Neural cell (in vitro differentiated cells): ENCODE data around the gene GRK7. TPM values are rescaled to one million over a fixed set of nuclear protein-coding genes. Genes with fewer than 3 reads are reported as not detected.

Source experiments
- H2AFZ ChIP-seq: fragments of 200-600, 300-800 bp; sonication (generic), shearing (Covaris generic); 2 replicates; pipeline ENCODE4 v1.6.0; 2014; ENCODE audit warnings: low read depth, mild to moderate bottlenecking, antibody characterized with exemption, low read length, moderate library complexity
- H3F3A ChIP-seq: fragments of 200-600 bp; shearing (Covaris generic); 2 replicates; pipeline ENCODE4 v1.6.1; 2016; ENCODE audit warnings: mild to moderate bottlenecking, moderate library complexity, mixed read lengths, antibody characterized with exemption, low read length; ENCODE audit not compliant: insufficient read depth, poor library complexity, severe bottlenecking
- H3K27ac ChIP-seq: fragments of 200-600, 300-800 bp; sonication (generic), shearing (Covaris generic); 2 replicates; pipeline ENCODE4 v1.5.1; 2014; ENCODE audit warnings: mild to moderate bottlenecking, low read length, moderate library complexity
- H3K27me3 ChIP-seq: fragments of 300-800, 200-600 bp; sonication (generic), shearing (Covaris generic); 2 replicates; pipeline ENCODE4 v1.6.0; 2014; ENCODE audit warnings: mild to moderate bottlenecking, low read depth, low read length, moderate library complexity; ENCODE audit not compliant: insufficient read depth
- H3K36me3 ChIP-seq: fragments of 300-800, 200-600 bp; sonication (generic), shearing (Covaris generic); 2 replicates; pipeline ENCODE4 v1.5.1; 2014; ENCODE audit warnings: mild to moderate bottlenecking, antibody characterized with exemption, low read length, moderate library complexity; ENCODE audit not compliant: insufficient read depth
- H3K4me2 ChIP-seq: fragments of 300-800, 200-600 bp; sonication (generic), shearing (Covaris generic); 2 replicates; pipeline ENCODE4 v1.6.0; 2014; ENCODE audit warnings: mild to moderate bottlenecking, low read length
- H3K4me3 ChIP-seq: fragments of 300-800, 200-600 bp; sonication (generic), shearing (Covaris generic); 2 replicates; pipeline ENCODE4 v1.5.1; 2014; ENCODE audit warnings: mild to moderate bottlenecking, low read length, moderate library complexity
- H3K79me2 ChIP-seq: fragments of 200-600 bp; shearing (Covaris generic); replicated peaks from 2 replicates; pipeline ENCODE4 v1.6.0; 2014; ENCODE audit warnings: mild to moderate bottlenecking, low read length, moderate library complexity; ENCODE audit not compliant: insufficient read depth
- H3K9ac ChIP-seq: fragments of 300-800, 200-600 bp; sonication (generic), shearing (Covaris generic); 2 replicates; pipeline ENCODE4 v1.6.1; 2016; ENCODE audit warnings: mild to moderate bottlenecking, low read length, mixed read lengths
- H3K9me2 ChIP-seq: fragments of 200-600 bp; shearing (Covaris generic); 2 replicates; pipeline ENCODE4 v1.6.1; 2016; ENCODE audit warnings: mild to moderate bottlenecking, low read length, mixed read lengths; ENCODE audit not compliant: insufficient read depth
- H3K9me3 ChIP-seq: fragments of 200-600, 300-800 bp; sonication (generic), shearing (Covaris generic); 2 replicates; pipeline ENCODE4 v1.6.1; 2016; ENCODE audit warnings: mild to moderate bottlenecking, mixed run types, low read length, moderate library complexity, mixed read lengths
- H4K20me1 ChIP-seq: fragments of 200-600 bp; shearing (Covaris generic); 2 replicates; pipeline ENCODE4 v1.6.1; 2016; ENCODE audit warnings: mild to moderate bottlenecking, mixed run types; ENCODE audit not compliant: insufficient read depth
- CTCF ChIP-seq: fragments of 450-650 bp; IDR thresholded peaks from 2 replicates; pipeline ENCODE4 v1.5.1; 2014; ENCODE audit warnings: antibody characterized with exemption, mild to moderate bottlenecking, moderate library complexity; ENCODE audit not compliant: poor library complexity, severe bottlenecking
- EP300 ChIP-seq: fragments of 450-650 bp; conservative IDR thresholded peaks from 2 replicates; pipeline ENCODE4 v1.6.1; 2014; ENCODE audit warnings: antibody characterized with exemption, mild to moderate bottlenecking, moderate library complexity; ENCODE audit not compliant: poor library complexity, severe bottlenecking
- EZH2 ChIP-seq: fragments of 200-600, 300-800 bp; shearing (Covaris generic), sonication (generic); IDR thresholded peaks from 2 replicates; pipeline ENCODE4 v1.6.1; 2014; ENCODE audit warnings: antibody characterized with exemption, low read length, borderline replicate concordance, mild to moderate bottlenecking; ENCODE audit not compliant: insufficient read depth, poor library complexity, severe bottlenecking
- MXI1 ChIP-seq: fragments of 450-650 bp; conservative IDR thresholded peaks from 2 replicates; pipeline ENCODE4 v1.6.1; 2014; ENCODE audit warnings: antibody characterized with exemption, mild to moderate bottlenecking; ENCODE audit not compliant: poor library complexity, severe bottlenecking
- POLR2AphosphoS5 ChIP-seq: IDR thresholded peaks from 2 replicates; pipeline ENCODE4 v1.6.1; 2012
- RAD21 ChIP-seq: fragments of 450-650 bp; conservative IDR thresholded peaks from 2 replicates; pipeline ENCODE4 v1.6.1; 2014; ENCODE audit warnings: antibody characterized with exemption, mild to moderate bottlenecking, moderate library complexity
- SMC3 ChIP-seq: fragments of 450-650 bp; conservative IDR thresholded peaks from 2 replicates; pipeline ENCODE4 v1.6.1; 2014; ENCODE audit warnings: antibody characterized with exemption, mild to moderate bottlenecking, moderate library complexity; ENCODE audit not compliant: poor library complexity
- TAF1 ChIP-seq: IDR thresholded peaks from 2 replicates; pipeline ENCODE4 v1.6.1; 2012; ENCODE audit warnings: low read depth
- polyA plus RNA-seq: library from polyadenylated mRNA; depleted of rRNA; stranded (reverse); fragments of >200 nt; gene quantifications from 2 replicates; pipeline ENCODE4 v1.2.3, GENCODE V29; 2014
- TF ChIP-seq, protein P1 (sequence below): IDR thresholded peaks from 2 replicates; pipeline ENCODE4 v1.6.1; 2012; ENCODE audit warnings: borderline replicate concordance

The GRK7 gene
- polyA plus RNA-seq, 1 donor from 2014 or later = not detected

DNA sequence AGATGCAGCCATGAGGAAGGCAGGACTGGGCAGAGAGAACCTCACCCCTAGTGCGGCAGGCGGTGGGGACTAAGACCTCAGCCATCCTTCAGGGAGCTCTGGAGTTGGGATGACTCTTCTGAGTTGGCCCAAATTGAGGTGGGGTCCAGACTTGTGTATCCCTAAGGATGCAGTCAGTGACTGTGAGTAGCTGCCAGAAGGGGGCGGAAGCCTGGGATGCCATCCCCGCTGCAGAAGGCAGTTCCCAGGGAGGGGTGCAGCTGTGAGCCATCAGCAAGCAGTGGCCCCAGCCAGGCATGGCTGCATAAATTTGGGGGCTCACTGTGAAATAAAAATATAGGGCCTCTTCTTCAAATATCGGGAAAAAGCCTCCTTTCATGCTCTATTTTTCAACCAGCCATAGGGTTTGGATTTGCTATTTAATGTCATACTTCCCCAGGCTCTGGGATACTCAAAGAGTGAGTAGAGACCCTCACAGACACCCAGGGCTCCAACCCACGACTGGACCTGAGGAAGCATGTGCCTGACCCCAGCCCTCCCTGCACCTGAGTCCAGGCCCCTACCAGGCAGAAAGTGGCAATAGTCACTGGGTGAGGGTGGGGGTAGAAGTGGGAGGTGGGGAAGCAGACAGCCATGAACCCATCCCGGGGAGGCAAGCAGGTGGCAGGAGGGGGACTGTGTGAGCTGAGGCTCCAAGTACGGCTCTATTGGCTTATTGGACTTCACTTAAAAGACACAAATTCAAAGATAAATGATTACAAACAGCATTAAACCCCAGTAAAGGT lies 30.5 kb downstream of the GRK7 start:
- Histone ChIP-seq H2AFZ (no peak overlapping the region), H3K36me3 (no peaks in the 10 kb centered on the region), H3F3A (no peaks in the 10 kb centered on the region), H3K9ac (no peak overlapping the region), H3K27ac (no peak overlapping the region), H3K9me2 (no peaks in the 10 kb centered on the region), H3K79me2 (no peaks in the 10 kb centered on the region), H3K9me3 (no peaks in the 10 kb centered on the region), H3K4me2 (no peak overlapping the region), H3K4me3 (no peak overlapping the region), H3K27me3 (no peaks in the 10 kb centered on the region), H4K20me1 (no peaks in the 10 kb centered on the region)
- TF ChIP-seq SMC3 (no peak), RAD21 (no peak), EZH2 (no peak), TAF1 (no peak), CTCF (no peak), EP300 (no peak)
- TF ChIP-seq, protein P1, sequence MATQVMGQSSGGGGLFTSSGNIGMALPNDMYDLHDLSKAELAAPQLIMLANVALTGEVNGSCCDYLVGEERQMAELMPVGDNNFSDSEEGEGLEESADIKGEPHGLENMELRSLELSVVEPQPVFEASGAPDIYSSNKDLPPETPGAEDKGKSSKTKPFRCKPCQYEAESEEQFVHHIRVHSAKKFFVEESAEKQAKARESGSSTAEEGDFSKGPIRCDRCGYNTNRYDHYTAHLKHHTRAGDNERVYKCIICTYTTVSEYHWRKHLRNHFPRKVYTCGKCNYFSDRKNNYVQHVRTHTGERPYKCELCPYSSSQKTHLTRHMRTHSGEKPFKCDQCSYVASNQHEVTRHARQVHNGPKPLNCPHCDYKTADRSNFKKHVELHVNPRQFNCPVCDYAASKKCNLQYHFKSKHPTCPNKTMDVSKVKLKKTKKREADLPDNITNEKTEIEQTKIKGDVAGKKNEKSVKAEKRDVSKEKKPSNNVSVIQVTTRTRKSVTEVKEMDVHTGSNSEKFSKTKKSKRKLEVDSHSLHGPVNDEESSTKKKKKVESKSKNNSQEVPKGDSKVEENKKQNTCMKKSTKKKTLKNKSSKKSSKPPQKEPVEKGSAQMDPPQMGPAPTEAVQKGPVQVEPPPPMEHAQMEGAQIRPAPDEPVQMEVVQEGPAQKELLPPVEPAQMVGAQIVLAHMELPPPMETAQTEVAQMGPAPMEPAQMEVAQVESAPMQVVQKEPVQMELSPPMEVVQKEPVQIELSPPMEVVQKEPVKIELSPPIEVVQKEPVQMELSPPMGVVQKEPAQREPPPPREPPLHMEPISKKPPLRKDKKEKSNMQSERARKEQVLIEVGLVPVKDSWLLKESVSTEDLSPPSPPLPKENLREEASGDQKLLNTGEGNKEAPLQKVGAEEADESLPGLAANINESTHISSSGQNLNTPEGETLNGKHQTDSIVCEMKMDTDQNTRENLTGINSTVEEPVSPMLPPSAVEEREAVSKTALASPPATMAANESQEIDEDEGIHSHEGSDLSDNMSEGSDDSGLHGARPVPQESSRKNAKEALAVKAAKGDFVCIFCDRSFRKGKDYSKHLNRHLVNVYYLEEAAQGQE = no peak

- H3K9ac ChIP-seq = no peak overlapping the region
- no peaks in the 10 kb centered on the region for H3K9me2 ChIP-seq
- H4K20me1 ChIP-seq = no peaks in the 10 kb centered on the region
- no peak overlapping the region for H2AFZ ChIP-seq
- H3F3A ChIP-seq = no peaks in the 10 kb centered on the region
- no peak overlapping the region for H3K4me2 ChIP-seq
- H3K36me3 ChIP-seq = no peaks in the 10 kb centered on the region
- H3K79me2 ChIP-seq = no peaks in the 10 kb centered on the region
- no peak for TF ChIP-seq MXI1
- no peak for TF ChIP-seq SMC3
- TF ChIP-seq EP300 = no peak
- no peak for TF ChIP-seq EZH2
- no peak for TF ChIP-seq CTCF
- TF ChIP-seq RAD21 = no peak
- TF ChIP-seq POLR2AphosphoS5 = no peak
- no peak for TF ChIP-seq TAF1
- TF ChIP-seq, protein P1 = no peak
- H3K9me3 ChIP-seq = no peaks in the 10 kb centered on the region
- no peak overlapping the region for H3K4me3 ChIP-seq
- no peaks in the 10 kb centered on the region for H3K27me3 ChIP-seq
- H3K27ac ChIP-seq = no peak overlapping the region
Measured at GRCh38 chr3:141795276-141795675, 32.1 kb downstream of the GRK7 start.
